ENCODE results near the gene RYR3. TPM values are rescaled to one million over a fixed set of nuclear protein-coding genes. Genes with fewer than 3 reads are reported as not detected.

RYR3 gene
- total RNA-seq, 1 donor from 2014 or later, result not detected

- CTCF ChIA-PET, result interaction anchor here (0.7 to 1.9 kb wide), 2 partner anchors 12 to 24 kb away, joined by 3 to 8 read pairs; no protein-coding TSS in a partner anchor
- no peak overlapping the region for H3K27ac Mint-ChIP-seq
- DNase-seq, result no peak
These were observed 413.7 kb downstream of the RYR3 start for GRCh38 chr15:33724321-33725036.

GRCh38 chr15:33729653-33730052, 418.9 kb downstream of the RYR3 start:
- intact Hi-C loops (cut with micrococcal nuclease), result loop anchor here (10.0 kb wide), 1 partner anchor 435 kb away; no protein-coding TSS in a partner anchor
- POLR2A ChIA-PET, result no interaction called here
- CTCF ChIA-PET, result interaction anchor here (0.6 to 1.3 kb wide), 2 partner anchors 29 to 514 kb away, joined by 3 to 4 read pairs; no protein-coding TSS in a partner anchor

More at GRCh38 chr15:33724321-33725036, 413.7 kb downstream of the RYR3 start:
- Mint-ChIP-seq H3K4me3 (no peak overlapping the region), H3K36me3 (ENCODE audit: low read depth) (no peaks in the 10 kb centered on the region), H3K4me1 (peaks cover 21% of the 10 kb centered on the region), H3K9me3 (no peaks in the 10 kb centered on the region), H3K27me3 (no peaks in the 10 kb centered on the region)
- TF ChIP-seq CTCF (IDR thresholded peaks at IDR 0.05), result no peak
- POLR2A ChIA-PET, result no interaction called here
- intact Hi-C loops (cut with micrococcal nuclease), result no loop called here
- no peak for ATAC-seq (ENCODE audit: low read depth)

GRCh38 chr15:33730815-33731214, 420.0 kb downstream of the RYR3 start:
- no peak for DNase-seq
- no peak for TF ChIP-seq CTCF (IDR thresholded peaks at IDR 0.05)
- intact Hi-C loops (cut with micrococcal nuclease), result loop anchor here (10.0 kb wide), 1 partner anchor 436 kb away; no protein-coding TSS in a partner anchor
- Mint-ChIP-seq H3K4me3 (no peak overlapping the region), H3K36me3 (ENCODE audit: low read depth) (no peaks in the 10 kb centered on the region), H3K9me3 (no peaks in the 10 kb centered on the region), H3K27ac (no peak overlapping the region), H3K27me3 (no peaks in the 10 kb centered on the region), H3K4me1 (no peaks in the 10 kb centered on the region)
- ChIA-PET POLR2A (no interaction called here), CTCF (interaction anchor here (1.3 kb wide), 1 partner anchor 516 kb away, joined by 3 read pairs; no protein-coding TSS in a partner anchor)
- ATAC-seq (ENCODE audit: low read depth), result no peak

More at GRCh38 chr15:33729653-33730052, 418.9 kb downstream of the RYR3 start:
- no peak for TF ChIP-seq CTCF (IDR thresholded peaks at IDR 0.05)
- Mint-ChIP-seq H3K9me3 (no peaks in the 10 kb centered on the region), H3K27me3 (no peaks in the 10 kb centered on the region), H3K27ac (no peak overlapping the region), H3K4me1 (no peaks in the 10 kb centered on the region), H3K36me3 (ENCODE audit: low read depth) (no peaks in the 10 kb centered on the region), H3K4me3 (no peak overlapping the region)
- no peak for ATAC-seq (ENCODE audit: low read depth)
- DNase-seq, result no peak

- TF ChIP-seq CTCF (IDR thresholded peaks at IDR 0.05), result no peak
- H3K27ac Mint-ChIP-seq, result no peak overlapping the region
- H3K4me3 Mint-ChIP-seq, result no peak overlapping the region
- DNase-seq, result no peak
- H3K27me3 Mint-ChIP-seq, result no peaks in the 10 kb centered on the region
- ATAC-seq (ENCODE audit: low read depth), result no peak
- peaks cover 3% of the 10 kb centered on the region for H3K4me1 Mint-ChIP-seq
- ChIA-PET POLR2A (no interaction called here), CTCF (interaction anchor here (0.7 to 2.3 kb wide), 3 partner anchors 15 to 229 kb away, joined by 3 to 5 read pairs (median 3); no protein-coding TSS in a partner anchor)
- intact Hi-C loops (cut with micrococcal nuclease), result loop anchor here (5.0 to 10.0 kb wide), 3 partner anchors 227 to 852 kb away; no protein-coding TSS in a partner anchor
- H3K9me3 Mint-ChIP-seq, result no peaks in the 10 kb centered on the region
- H3K36me3 Mint-ChIP-seq (ENCODE audit: low read depth), result no peaks in the 10 kb centered on the region
These were observed 424.4 kb downstream of the RYR3 start for GRCh38 chr15:33735143-33735542.

- no peaks in the 10 kb centered on the region for H3K9me3 Mint-ChIP-seq
- H3K27ac Mint-ChIP-seq, result no peak overlapping the region
- H3K36me3 Mint-ChIP-seq (ENCODE audit: low read depth), result no peaks in the 10 kb centered on the region
- DNase-seq (no peak), ATAC-seq (ENCODE audit: low read depth) (no peak)
- no peak for TF ChIP-seq CTCF (IDR thresholded peaks at IDR 0.05)
- POLR2A ChIA-PET, result no interaction called here
- no peak overlapping the region for H3K4me3 Mint-ChIP-seq
- CTCF ChIA-PET, result interaction anchor here (0.7 to 2.3 kb wide), 3 partner anchors 229 to 535 kb away, joined by 3 to 5 read pairs (median 4); no protein-coding TSS in a partner anchor
- H3K4me1 Mint-ChIP-seq, result peaks cover 3% of the 10 kb centered on the region
- intact Hi-C loops (cut with micrococcal nuclease), result loop anchor here (5.0 to 10.0 kb wide), 3 partner anchors 227 to 852 kb away; no protein-coding TSS in a partner anchor
- no peaks in the 10 kb centered on the region for H3K27me3 Mint-ChIP-seq
These were observed 425.0 kb downstream of the RYR3 start for GRCh38 chr15:33735637-33736247.

Measured in activated B cell treated with CpG ODN at 0.5 μM for 24 hours (primary cell).